Fibroblast of skin of left quadriceps (primary cell): ENCODE results near the gene SCNN1B.
"Not testable (repeated sequence)": the region's sequence is repeated elsewhere in the genome, so short reads cannot be mapped to it uniquely, and the experiment has no call there.

Source experiments
- DNase-seq, 2 experiments: peaks; one replicate each; pipeline ENCODE4 v3.0.0-alpha.2; 2013; ENCODE audit warnings: low read depth in 2 of 2

SCNN1B gene

GRCh38 chr16:23381702-23382101 lies 79.6 kb downstream of the SCNN1B start:
- DNase-seq, result not testable (repeated sequence)

DNA sequence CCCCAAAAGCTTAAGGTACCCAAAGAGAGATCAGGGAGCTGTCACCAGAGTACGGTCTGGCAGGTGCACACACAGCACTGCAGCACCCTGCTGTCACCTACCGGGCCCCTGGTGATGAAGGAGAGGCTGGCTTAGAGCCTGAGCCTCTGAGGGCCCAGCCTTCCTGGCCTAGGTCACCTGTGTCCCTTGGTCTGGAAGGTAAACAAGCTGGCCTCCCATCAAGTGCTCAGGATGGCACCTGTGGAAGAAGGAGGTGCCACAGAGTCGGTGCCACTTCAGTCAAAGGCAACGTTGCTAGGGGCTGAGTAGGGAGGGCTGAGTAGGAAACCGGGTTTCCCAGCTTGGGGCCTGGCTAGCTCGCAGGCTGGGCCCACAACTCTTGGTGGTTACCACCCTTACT lies 80.2 kb downstream of the SCNN1B start:
- DNase-seq, result no peak

DNA sequence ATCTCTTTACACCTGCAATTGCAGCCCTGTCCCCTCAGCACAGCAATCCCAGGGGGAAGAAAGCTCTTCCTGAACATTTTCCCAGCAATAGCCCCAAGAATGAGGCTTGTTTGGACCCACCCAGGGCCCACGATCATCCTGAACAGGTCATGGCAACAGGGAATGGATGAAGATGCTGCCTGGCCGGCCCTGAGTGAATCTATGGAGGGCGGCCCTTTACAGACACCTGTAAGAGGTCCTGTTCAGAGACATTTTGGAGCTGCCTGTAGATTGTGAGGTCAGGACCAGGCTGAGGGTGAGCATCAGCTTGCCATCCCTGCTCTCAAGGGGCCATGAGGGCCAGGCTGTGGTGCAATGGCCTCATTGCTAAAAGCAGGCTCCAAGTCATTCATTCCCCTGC lies 81.8 kb downstream of the SCNN1B start:
- no peak for DNase-seq

DNA sequence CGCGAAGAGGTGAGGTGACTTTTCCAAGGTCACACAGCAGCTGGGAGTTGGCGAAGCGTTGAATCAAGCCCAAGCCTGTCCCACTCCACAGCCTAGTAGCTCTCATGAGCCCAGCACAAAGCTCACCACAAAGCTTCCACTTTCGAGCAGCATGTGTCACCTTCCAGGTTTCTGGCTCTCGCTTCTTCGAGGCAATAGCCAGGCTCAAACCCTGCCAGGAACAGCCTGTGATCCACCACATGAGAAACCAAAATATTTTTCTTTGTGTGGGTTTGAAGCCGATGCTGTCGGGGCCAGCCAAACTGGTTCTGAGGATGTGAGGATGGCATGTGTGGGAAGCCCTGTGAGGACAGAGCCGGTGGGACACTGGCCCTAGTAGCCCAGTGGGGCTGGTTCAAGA lies 82.8 kb downstream of the SCNN1B start:
- DNase-seq, result no peak

- no peak for DNase-seq
Measured at GRCh38 chr16:23385441-23385840, 83.3 kb downstream of the SCNN1B start.

GRCh38 chr16:23387666-23388065 lies 85.6 kb downstream of the SCNN1B start:
- no peak for DNase-seq

GRCh38 chr16:23388786-23389185 lies 86.7 kb downstream of the SCNN1B start:
- DNase-seq, result no peak

DNA sequence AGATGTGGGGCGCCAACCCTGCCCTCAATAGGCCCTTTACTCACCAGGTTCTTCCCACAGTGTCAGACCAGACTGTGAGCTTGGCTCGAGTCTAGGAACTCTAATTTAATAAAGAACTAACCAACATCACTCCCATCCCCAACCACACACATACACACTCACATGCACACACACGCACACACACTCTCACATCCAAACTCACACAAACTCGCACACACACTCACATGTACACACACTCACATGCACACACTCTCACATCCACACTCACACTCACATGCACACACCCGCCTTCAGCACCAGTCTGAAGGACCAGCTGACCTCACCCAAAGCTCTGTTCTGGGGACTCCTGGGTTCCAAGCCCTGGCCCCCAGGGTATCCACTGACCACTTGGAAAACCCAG lies 87.1 kb downstream of the SCNN1B start:
- DNase-seq, result no peak

DNA sequence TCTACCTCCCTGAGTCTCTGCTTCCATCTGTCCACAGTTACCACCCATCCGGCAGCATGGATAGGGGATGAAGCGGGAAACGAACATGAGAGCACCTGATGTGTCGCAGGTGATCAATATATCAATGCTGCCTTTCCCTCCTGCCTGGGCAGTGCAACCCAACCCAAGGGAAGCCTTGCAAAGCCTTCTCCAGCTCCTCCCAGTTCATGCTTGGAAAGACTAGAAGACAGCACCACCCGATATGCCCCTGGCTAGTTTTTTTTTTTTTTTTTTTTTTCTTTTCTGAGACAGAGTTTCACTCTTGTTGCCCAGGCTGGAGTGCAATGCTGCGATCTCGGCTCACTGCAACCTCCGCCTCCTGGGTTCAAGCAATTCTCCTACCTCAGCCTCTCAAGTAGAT lies 87.8 kb downstream of the SCNN1B start:
- DNase-seq, result not testable (repeated sequence)

GRCh38 chr16:23391381-23392222 lies 89.5 kb downstream of the SCNN1B start:
- DNase-seq, result no peak

DNA sequence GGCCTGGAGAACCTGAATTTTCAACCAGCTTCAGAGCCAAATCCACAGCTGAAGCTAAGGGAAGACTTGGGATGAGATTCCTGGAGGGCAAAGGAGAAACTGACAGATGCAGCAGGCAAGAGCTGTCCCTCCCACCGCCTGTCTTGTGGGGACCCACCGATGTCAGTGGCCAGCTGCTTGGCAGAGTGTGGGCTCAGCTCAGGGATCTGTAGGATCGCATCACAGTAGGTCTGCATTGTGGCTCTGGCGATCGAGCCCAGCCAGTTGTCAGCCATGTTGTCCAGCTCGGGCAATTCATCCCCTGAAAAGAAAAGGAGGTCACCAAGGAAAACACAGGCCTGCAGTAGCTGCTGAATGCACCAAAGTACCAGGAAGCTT lies 90.1 kb downstream of the SCNN1B start:
- DNase-seq, result no peak

GRCh38 chr16:23394141-23394831 lies 92.2 kb downstream of the SCNN1B start:
- no peak for DNase-seq

DNA sequence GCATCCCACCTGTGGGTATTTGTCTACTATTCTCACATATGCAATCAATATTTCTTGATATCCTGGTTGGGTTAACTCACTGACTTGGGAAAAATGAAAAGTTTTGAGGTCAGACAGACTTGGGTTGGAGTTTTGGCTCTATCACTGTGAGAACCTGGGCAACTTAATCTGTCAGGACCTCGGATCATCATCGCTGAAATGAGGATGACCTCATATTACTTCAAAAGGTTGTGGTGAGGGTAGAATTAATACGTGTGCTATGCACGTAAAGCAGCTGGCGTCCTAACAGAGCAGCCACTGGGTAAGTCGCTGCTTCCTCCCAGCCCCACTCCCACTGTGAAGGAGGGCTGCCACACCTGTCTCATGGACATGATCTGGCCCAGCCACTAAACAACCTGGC lies 93.6 kb downstream of the SCNN1B start:
- DNase-seq, result no peak

GRCh38 chr16:23397464-23397863 lies 95.4 kb downstream of the SCNN1B start:
- no peak for DNase-seq

GRCh38 chr16:23398987-23399805 lies 97.1 kb downstream of the SCNN1B start:
- no peak for DNase-seq

DNA sequence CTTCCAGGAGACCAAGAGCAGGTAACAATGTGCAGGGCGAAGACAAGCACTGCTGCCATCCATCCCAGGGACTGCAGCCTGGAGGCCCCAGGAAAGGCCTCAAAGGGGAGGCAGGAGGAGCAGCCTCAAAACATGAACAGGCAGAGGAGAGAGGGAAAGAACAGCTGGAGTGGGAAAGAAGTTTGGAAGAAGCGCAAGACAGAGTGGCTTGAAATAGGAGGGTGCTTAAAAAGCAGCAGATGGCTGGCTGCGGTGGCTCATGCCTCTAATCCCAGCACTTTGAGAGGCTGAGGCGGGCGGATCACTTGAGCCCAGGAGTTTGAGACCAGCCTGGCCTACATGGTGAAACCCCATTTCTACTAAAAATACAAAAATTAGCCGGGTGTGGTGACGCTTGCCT lies 98.3 kb downstream of the SCNN1B start:
- DNase-seq, result not testable (repeated sequence)

DNA sequence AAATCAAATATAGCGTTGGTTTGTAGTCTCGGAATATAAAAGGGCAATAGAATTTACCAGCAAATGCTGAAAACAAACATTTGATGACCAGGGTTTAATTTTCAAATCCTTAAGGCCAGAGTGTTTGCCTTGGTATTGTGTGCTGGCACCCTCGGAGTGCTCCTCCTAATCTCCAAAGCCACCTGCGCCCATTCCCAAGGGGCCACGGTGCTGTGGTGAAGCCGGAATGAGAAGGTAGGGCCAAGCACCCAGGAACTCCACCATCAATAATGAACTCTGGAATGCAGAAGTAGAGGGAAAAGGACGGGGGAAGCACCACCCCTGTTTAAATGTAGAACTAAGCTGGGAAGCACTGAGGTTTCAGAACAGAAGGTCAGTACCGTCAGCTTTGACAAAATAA lies 99.0 kb downstream of the SCNN1B start:
- DNase-seq, result no peak

GRCh38 chr16:23402100-23402499 lies 100.0 kb downstream of the SCNN1B start:
- no peak for DNase-seq

GRCh38 chr16:23403547-23403946 lies 101.4 kb downstream of the SCNN1B start:
- no peak for DNase-seq

DNA sequence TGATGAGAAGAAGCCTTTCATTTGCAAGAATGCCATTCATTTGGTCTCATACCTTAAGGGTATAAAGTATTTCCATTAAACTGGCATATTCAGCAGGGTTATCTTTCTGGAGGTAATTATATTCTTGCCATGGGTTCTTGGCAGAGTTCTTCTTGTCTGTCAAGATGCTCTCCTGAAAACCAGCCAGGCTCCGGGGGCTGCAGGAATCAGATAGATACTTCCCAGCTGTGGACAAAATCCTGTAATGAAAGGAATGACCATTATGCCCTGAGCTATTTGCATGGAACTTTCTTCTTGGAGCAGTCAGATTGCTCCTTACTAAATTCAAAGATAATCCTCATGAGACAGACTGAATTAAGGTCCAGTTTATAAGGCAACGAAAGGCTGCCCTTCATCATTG lies 103.9 kb downstream of the SCNN1B start:
- no peak for DNase-seq

DNA sequence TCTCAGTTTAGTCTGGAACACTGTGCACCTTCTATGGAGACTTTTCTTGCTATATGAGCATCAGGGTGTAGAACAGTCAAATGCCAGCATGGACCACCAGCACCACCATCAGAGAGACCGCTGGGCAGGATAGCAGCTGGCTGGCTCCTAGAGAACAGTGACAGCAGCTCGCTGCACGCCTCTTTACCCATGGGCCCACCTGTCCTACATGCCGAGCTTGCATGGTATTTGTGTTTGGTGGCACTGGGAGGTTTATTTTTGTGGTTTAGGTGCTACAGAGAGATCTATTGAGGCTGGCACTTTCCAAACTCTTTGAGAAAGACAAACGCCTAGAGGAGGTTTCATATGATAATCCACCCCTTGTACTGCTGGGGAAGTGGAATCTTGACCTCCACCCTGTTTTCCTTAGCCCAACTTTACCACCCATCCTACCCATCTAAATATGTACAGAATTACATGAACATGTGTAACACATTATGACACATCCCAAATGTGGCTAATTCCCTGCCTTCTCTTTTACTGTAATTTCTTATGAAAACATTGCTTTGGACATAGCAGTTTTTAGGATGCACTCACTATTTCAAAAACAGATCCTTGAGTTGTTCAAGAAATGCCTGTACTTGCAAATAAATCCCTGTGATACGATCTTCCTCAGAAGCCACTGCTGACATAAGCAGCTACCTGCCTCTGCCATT lies 104.6 kb downstream of the SCNN1B start:
- DNase-seq, result no peak
